Right atrium auricular region (tissue), 2 donors: Measurements from ENCODE around the gene DYNLT3. TPM values are rescaled to one million over a fixed set of nuclear protein-coding genes. Genes with fewer than 3 reads are reported as not detected.

Experiments used
- DNase-seq: peaks from one replicate; pipeline ENCODE4 v3.0.0-alpha.2; 2019; ENCODE audit warnings: low spot score
- H3K27ac ChIP-seq, 2 donors: fragments of 200-600 bp; sonication (generic); 1 replicate in 1 of 2; 2 replicates in 1 of 2; pipeline ENCODE4 v1.5.1; 2016 to 2019
- H3K27me3 ChIP-seq, 2 donors: fragments of 200-600 bp; sonication (generic); one replicate each; pipeline versions ENCODE4 v1.5.1 to v1.6.0; 2017 to 2019
- H3K36me3 ChIP-seq: fragments of 200-600 bp; sonication (generic); one replicate; pipeline ENCODE4 v1.5.1; 2016
- H3K4me1 ChIP-seq, 2 donors: fragments of 200-600 bp; sonication (generic); one replicate each; pipeline versions ENCODE4 v1.5.1 to v1.6.0; 2017 to 2019
- H3K4me3 ChIP-seq, 2 donors: fragments of 200-600 bp; sonication (generic); 1 replicate in 1 of 2; 2 replicates in 1 of 2; pipeline ENCODE4 v1.5.1; 2017 to 2019; ENCODE audit warnings: mild to moderate bottlenecking in 1 of 2, moderate library complexity in 1 of 2
- H3K9me3 ChIP-seq, 2 donors: fragments of 200-600 bp; sonication (generic); one replicate each; pipeline ENCODE4 v1.5.1; 2019
- total RNA-seq, 2 donors: library from RNA; depleted of rRNA; stranded (reverse); fragments of >200 nt; gene quantifications; one replicate each; pipeline ENCODE4 v1.1.0, GENCODE V29; 2016
- TF ChIP-seq, protein P1 (sequence below), 2 donors: fragments of 200-600 bp; sonication (generic); IDR thresholded peaks; one replicate each; pipeline ENCODE4 v1.5.1; 2019; ENCODE audit warnings: antibody characterized with exemption in 2 of 2

The DYNLT3 gene
- total RNA-seq, 2 donors from 2014 or later = 20.9 to 25.9 TPM

DNA sequence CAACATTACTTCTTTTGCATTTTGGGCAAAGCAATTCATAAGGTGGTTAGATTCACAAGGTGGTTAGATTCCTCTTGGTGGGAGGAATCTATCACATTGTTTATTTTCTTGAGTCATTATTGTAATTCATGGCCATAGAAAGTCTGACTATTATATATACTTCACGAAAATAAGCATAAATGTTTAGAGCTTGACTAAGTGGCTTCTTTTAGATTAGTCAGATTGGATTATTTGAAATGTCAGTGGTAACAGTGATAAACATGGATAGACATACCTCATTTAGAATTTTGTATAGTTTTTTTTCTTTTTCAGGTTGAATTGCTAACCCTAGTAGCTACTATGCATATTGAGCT is 24.9 kb upstream of the DYNLT3 start:
- H3K4me3 ChIP-seq = no peak overlapping the region
- no peaks in the 10 kb centered on the region for H3K27me3 ChIP-seq
- H3K9me3 ChIP-seq = no peaks in the 10 kb centered on the region
- H3K36me3 ChIP-seq = no peaks in the 10 kb centered on the region
- no peak overlapping the region for H3K27ac ChIP-seq
- TF ChIP-seq, protein P1, sequence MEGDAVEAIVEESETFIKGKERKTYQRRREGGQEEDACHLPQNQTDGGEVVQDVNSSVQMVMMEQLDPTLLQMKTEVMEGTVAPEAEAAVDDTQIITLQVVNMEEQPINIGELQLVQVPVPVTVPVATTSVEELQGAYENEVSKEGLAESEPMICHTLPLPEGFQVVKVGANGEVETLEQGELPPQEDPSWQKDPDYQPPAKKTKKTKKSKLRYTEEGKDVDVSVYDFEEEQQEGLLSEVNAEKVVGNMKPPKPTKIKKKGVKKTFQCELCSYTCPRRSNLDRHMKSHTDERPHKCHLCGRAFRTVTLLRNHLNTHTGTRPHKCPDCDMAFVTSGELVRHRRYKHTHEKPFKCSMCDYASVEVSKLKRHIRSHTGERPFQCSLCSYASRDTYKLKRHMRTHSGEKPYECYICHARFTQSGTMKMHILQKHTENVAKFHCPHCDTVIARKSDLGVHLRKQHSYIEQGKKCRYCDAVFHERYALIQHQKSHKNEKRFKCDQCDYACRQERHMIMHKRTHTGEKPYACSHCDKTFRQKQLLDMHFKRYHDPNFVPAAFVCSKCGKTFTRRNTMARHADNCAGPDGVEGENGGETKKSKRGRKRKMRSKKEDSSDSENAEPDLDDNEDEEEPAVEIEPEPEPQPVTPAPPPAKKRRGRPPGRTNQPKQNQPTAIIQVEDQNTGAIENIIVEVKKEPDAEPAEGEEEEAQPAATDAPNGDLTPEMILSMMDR (IDR thresholded peaks at IDR 0.05) = no peak
- no peaks in the 10 kb centered on the region for H3K4me1 ChIP-seq
- DNase-seq = no peak

DNA sequence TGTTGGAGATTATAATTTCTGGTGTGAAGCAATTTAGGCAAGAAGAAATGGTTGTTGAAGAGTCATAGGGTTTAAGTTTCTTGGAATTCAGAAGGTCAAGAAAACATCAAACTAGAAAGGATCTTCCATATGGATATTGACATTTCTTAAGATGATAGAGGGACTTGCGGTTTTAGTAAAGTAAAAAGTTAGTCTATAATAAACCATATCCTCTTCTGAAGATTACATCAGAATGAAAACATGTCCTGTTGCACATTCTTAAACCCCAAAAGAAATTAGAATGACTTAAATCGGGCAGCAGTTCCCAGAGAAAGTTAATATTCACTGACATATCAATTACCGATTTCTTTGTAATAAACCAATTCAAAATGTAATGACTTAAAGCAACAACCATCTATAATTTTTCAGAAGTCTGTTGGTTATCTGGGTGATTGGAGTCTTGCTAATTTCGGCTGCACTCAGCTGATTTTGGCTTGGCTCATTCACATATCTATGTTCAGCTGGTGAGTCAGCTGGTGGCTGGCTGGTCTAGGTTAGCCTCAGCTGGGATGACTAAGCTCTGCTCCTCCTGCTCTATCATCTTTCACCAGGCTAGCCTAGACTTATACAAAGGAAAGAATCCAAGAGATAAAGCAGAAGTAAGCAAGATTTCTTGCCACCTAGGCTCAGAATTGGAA is 24.4 kb upstream of the DYNLT3 start:
- no peaks in the 10 kb centered on the region for H3K27me3 ChIP-seq
- H3K4me3 ChIP-seq = no peak overlapping the region
- no peak for DNase-seq
- H3K36me3 ChIP-seq = no peaks in the 10 kb centered on the region
- H3K9me3 ChIP-seq = no peaks in the 10 kb centered on the region
- H3K4me1 ChIP-seq = no peaks in the 10 kb centered on the region
- TF ChIP-seq, protein P1 (IDR thresholded peaks at IDR 0.05) = no peak
- H3K27ac ChIP-seq = no peak overlapping the region

DNA sequence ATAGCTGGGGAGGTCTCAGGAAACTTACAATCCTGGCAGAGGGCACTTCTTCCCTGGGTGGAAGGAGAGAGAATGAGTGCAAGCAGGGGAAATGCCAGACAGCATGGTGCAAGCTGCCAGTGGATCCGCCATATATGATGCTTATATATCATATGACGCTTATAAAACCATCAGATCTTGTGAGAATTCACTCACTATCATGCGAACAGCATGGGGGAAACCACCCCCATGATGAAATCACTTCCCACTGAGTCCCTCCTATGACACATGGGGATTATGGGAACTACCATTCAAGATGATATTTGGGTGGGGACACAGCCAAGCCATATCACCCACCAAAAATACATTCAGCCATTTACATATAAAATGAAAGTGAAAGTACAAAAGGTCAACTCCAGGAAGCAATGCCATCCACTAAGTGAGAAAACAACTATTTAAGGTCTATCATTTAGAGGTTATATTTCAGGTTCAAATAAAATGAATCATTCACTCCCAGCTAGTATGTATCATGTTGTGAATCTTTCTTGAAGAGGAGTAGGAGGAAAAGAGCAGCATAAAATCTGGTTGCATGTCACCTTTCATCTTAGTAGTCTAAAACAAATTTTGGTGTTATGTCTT is 20.3 kb upstream of the DYNLT3 start:
- no peaks in the 10 kb centered on the region for H3K4me1 ChIP-seq
- TF ChIP-seq, protein P1 (IDR thresholded peaks at IDR 0.05) = no peak

DNA sequence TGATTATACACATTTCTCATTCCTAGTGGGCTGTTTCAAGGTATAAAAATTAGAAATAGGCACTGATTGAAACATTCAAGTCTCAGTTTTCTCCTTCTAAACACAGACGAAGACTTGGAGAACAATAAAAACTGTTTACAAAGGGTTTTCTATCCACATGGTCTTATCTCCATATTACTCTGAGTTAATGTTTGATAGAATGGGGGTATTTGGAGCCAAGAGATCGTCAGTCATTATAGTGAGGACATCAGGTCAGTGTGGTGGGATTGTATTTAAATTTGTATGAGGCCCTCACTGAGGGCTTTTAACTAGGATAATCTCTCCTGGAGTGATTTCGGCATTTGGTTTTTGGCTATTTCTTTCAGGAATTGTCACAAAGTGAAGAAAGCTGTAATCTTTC is 16.4 kb upstream of the DYNLT3 start:
- TF ChIP-seq, protein P1 (IDR thresholded peaks at IDR 0.05) = no peak
- Histone ChIP-seq H3K27me3 (no peaks in the 10 kb centered on the region), H3K27ac (no peak overlapping the region), H3K4me3 (no peak overlapping the region), H3K9me3 (no peaks in the 10 kb centered on the region), H3K36me3 (no peaks in the 10 kb centered on the region), H3K4me1 (no peaks in the 10 kb centered on the region)
- no peak for DNase-seq

More for the DNA sequence above, 20.3 kb upstream of the DYNLT3 start:
- H3K4me3 ChIP-seq = no peak overlapping the region
- H3K27me3 ChIP-seq = no peaks in the 10 kb centered on the region
- H3K9me3 ChIP-seq = no peaks in the 10 kb centered on the region
- H3K36me3 ChIP-seq = no peaks in the 10 kb centered on the region
- DNase-seq = no peak
- H3K27ac ChIP-seq = no peak overlapping the region

DNA sequence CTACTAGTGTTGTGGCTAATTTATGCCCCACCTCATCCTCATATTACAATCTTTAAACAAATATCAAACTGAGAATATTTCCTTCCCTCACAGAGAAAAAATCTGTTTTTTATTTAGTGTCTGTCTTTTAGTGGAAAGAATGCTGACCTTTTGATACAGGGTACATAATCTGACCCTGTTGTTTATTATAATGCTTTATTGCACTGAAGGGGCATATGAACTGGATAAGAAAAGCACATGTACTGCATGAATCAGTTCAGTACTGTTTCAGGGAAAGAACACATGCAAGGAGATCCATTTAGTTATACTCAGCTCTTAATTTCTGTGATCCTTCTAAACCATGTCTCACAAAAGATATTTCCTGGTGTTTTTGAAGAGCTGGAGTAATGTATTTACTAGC is 15.5 kb upstream of the DYNLT3 start:
- no peaks in the 10 kb centered on the region for H3K36me3 ChIP-seq
- H3K27me3 ChIP-seq = no peaks in the 10 kb centered on the region
- no peak for DNase-seq
- TF ChIP-seq, protein P1 (IDR thresholded peaks at IDR 0.05) = no peak
- H3K9me3 ChIP-seq = no peaks in the 10 kb centered on the region
- no peaks in the 10 kb centered on the region for H3K4me1 ChIP-seq
- no peak overlapping the region for H3K4me3 ChIP-seq
- no peak overlapping the region for H3K27ac ChIP-seq

DNA sequence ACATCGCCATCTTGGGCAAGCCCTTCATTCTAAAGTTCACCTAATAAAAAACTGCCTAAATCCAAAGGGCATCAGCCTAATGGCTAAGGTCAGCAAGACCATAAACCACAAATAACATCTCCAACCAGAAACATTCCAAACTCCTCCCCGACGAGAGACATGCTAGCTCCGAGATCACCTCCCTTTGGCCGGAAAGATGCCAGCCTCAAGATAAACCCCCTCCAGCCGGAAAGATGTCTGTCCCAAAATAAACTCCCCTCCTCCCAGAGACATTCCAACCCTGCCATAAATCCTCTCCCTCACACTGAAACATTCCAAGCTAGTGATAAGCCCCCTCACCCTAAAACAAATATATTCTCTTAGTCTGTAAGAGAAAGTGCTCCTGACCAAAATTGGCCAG is 13.3 kb upstream of the DYNLT3 start:
- Histone ChIP-seq H3K4me3 (no peak overlapping the region), H3K9me3 (no peaks in the 10 kb centered on the region), H3K36me3 (no peaks in the 10 kb centered on the region), H3K27ac (no peak overlapping the region), H3K4me1 (no peaks in the 10 kb centered on the region), H3K27me3 (no peaks in the 10 kb centered on the region)
- TF ChIP-seq, protein P1 (IDR thresholded peaks at IDR 0.05) = no peak
- no peak for DNase-seq
